HepG2 (cell line): Measurements from ENCODE around the gene SETD5. TPM values are rescaled to one million over a fixed set of nuclear protein-coding genes. Genes with fewer than 3 reads are reported as not detected.

Experiments used
- ATAD3A ChIP-seq: sonication (generic); formaldehyde crosslinking; IDR thresholded peaks from 2 replicates; pipeline ENCODE4 v1.4.0; 2020; ENCODE audit warnings: missing genetic modification reagents
- ATF4 ChIP-seq, 2 experiments: fragments of 450-650 bp in 1 of 2; sonication (generic) in 1 of 2; formaldehyde crosslinking; IDR thresholded peaks; 2 replicates each; pipeline versions ENCODE4 v1.5.0 to v1.8.0; 2020 to 2022; ENCODE audit warnings: mild to moderate bottlenecking in 1 of 2, missing genetic modification reagents in 1 of 2
- BORCS8-MEF2B ChIP-seq: sonication (generic); formaldehyde crosslinking; IDR thresholded peaks from 2 replicates; pipeline ENCODE4 v1.8.0; 2022; ENCODE audit warnings: mild to moderate bottlenecking, missing genetic modification reagents
- CREB3 ChIP-seq: sonication (generic); formaldehyde crosslinking; IDR thresholded peaks from 2 replicates; pipeline ENCODE4 v1.5.0; 2020; ENCODE audit warnings: missing genetic modification reagents
- GPN1 ChIP-seq: sonication (generic); formaldehyde crosslinking; IDR thresholded peaks from 2 replicates; pipeline ENCODE4 v1.5.1; 2020; ENCODE audit warnings: missing genetic modification reagents, borderline replicate concordance
- KDM3A ChIP-seq: IDR thresholded peaks from 2 replicates; pipeline ENCODE4 v1.6.1; 2018; ENCODE audit warnings: low read depth, missing compliant biosample characterization
- NR2C2 ChIP-seq: sonication (generic); formaldehyde crosslinking; IDR thresholded peaks from 2 replicates; pipeline ENCODE4 v1.4.0; 2020; ENCODE audit warnings: missing genetic modification reagents, mild to moderate bottlenecking, moderate library complexity, borderline replicate concordance
- PHF21A ChIP-seq: sonication (generic); formaldehyde crosslinking; IDR thresholded peaks from 2 replicates; pipeline ENCODE4 v1.5.0; 2020; ENCODE audit warnings: mild to moderate bottlenecking, missing genetic modification reagents
- RBM22 ChIP-seq: fragments of 200-400 bp; formaldehyde crosslinking; optimal IDR thresholded peaks from 2 replicates; pipeline ENCODE3; 2017; ENCODE audit warnings: mild to moderate bottlenecking, low read length, moderate library complexity
- TSC22D2 ChIP-seq: sonication (generic); formaldehyde crosslinking; IDR thresholded peaks from 2 replicates; pipeline ENCODE4 v1.5.1; 2020; ENCODE audit warnings: missing genetic modification reagents, mild to moderate bottlenecking, borderline replicate concordance
- XBP1 ChIP-seq: sonication (generic); formaldehyde crosslinking; IDR thresholded peaks from 2 replicates; pipeline ENCODE4 v1.5.0; 2020; ENCODE audit warnings: missing genetic modification reagents
- ZBTB20 ChIP-seq: sonication (generic); formaldehyde crosslinking; IDR thresholded peaks from 2 replicates; pipeline ENCODE4 v1.8.1; 2023; ENCODE audit warnings: missing genetic modification reagents, low read depth, mild to moderate bottlenecking, borderline replicate concordance
- ZBTB39 ChIP-seq: sonication (generic); formaldehyde crosslinking; IDR thresholded peaks from 2 replicates; pipeline ENCODE4 v1.5.0; 2020; ENCODE audit warnings: missing genetic modification reagents
- ZMAT3 ChIP-seq: sonication (generic); formaldehyde crosslinking; conservative IDR thresholded peaks from 2 replicates; pipeline ENCODE4 v1.7.0; 2021; ENCODE audit warnings: missing genetic modification reagents
- ZNF17 ChIP-seq: sonication (generic); formaldehyde crosslinking; IDR thresholded peaks from 2 replicates; pipeline ENCODE4 v1.5.0; 2020; ENCODE audit warnings: mild to moderate bottlenecking, missing genetic modification reagents
- ZNF354B ChIP-seq: sonication (generic); formaldehyde crosslinking; IDR thresholded peaks from 2 replicates; pipeline ENCODE4 v1.8.0; 2022; ENCODE audit warnings: mild to moderate bottlenecking, missing genetic modification reagents
- ZNF703 ChIP-seq: sonication (generic); formaldehyde crosslinking; IDR thresholded peaks from 2 replicates; pipeline ENCODE4 v1.5.1; 2020; ENCODE audit warnings: missing genetic modification reagents, mild to moderate bottlenecking, moderate library complexity, borderline replicate concordance
- ZSCAN25 ChIP-seq: sonication (generic); formaldehyde crosslinking; IDR thresholded peaks from 2 replicates; pipeline ENCODE4 v1.8.0; 2022; ENCODE audit warnings: mild to moderate bottlenecking, missing genetic modification reagents
- ZSCAN9 ChIP-seq: IDR thresholded peaks from 2 replicates; pipeline ENCODE4 v1.6.1; 2016; ENCODE audit warnings: borderline replicate concordance
- polyA plus RNA-seq, 8 experiments: library from polyadenylated mRNA; depleted of rRNA in 3 of 8; stranded (reverse) in 7 of 8; unstranded in 1 of 8; fragments of >200 nt; fragmentation: Illumina TruSeq in 4 of 8; extraction: Trizol in 4 of 8; gene quantifications; 2 replicates each; pipeline versions ENCODE4 v1.2.1 to v1.2.3, GENCODE V29; 2011 to 2016; ENCODE audit warnings: low read depth in 4 of 8, missing spikeins in 1 of 8, mixed read lengths in 1 of 8; ENCODE audit not compliant: insufficient read depth in 1 of 8
- total RNA-seq, 5 experiments: library from RNA; depleted of rRNA; stranded (reverse); fragments of >200 nt; fragmentation: Illumina TruSeq; extraction: Trizol; gene quantifications; 2 replicates each; pipeline ENCODE4 v1.2.3, GENCODE V29; 2016; ENCODE audit warnings: low read depth in 1 of 5
- TF ChIP-seq, protein P1 (sequence below): sonication (generic); formaldehyde crosslinking; IDR thresholded peaks from 2 replicates; pipeline ENCODE4 v1.5.1; 2020; ENCODE audit warnings: mild to moderate bottlenecking, missing genetic modification reagents, moderate library complexity

Gene SETD5
- total and polyA plus RNA-seq, 2 of the 13 experiments (the other 11 are each of a cell fraction or from before 2014, with no cell fraction given), result 46.8 to 95.8 TPM

DNA sequence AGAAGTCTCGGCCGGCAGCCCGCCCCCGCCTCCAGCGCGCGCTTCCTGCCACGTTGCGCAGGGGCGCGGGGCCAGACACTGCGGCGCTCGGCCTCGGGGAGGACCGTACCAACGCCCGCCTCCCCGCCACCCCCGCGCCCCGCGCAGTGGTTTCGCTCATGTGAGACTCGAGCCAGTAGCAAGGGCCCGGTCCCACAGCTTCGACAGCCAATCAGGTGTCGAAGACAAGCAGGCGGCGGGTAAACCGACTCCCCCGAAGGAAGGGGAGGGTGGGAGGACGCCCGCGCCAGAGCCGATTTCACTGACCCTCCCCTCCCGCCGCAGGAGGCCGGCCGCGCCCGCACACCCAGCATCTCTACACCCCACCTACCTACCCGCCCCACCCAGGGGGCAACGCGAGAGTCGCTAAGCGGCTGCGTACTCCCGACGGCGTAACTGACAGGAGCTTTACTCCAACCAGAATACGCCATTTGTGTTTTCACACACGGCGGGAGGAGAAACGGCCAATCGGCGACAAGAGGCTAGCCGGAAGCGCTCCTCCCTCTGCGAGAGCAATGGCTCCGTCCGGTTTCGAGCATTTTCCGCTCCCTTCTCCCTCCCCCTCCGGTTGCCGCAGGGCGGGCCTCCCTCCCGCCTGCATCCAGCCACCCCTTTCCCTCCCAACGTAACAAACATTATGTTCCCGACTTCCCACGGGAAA lies 633 bp upstream of the SETD5 start (continued):
- TF ChIP-seq XBP1 (CRISPR knock-in tag), result no peak
- no peak for TF ChIP-seq ZNF17 (CRISPR knock-in tag)
- TF ChIP-seq, protein P1, sequence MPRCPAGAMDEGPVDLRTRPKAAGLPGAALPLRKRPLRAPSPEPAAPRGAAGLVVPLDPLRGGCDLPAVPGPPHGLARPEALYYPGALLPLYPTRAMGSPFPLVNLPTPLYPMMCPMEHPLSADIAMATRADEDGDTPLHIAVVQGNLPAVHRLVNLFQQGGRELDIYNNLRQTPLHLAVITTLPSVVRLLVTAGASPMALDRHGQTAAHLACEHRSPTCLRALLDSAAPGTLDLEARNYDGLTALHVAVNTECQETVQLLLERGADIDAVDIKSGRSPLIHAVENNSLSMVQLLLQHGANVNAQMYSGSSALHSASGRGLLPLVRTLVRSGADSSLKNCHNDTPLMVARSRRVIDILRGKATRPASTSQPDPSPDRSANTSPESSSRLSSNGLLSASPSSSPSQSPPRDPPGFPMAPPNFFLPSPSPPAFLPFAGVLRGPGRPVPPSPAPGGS, result peak; percentile 86
- TF ChIP-seq ZBTB39, result no peak
- TF ChIP-seq NR2C2 (CRISPR knock-in tag), result peak; percentile 55; the same call in 1 of the 2 replicates
- peak; percentile 75 for TF ChIP-seq ZSCAN25 (CRISPR knock-in tag)
- TF ChIP-seq ATF4 (CRISPR knock-in tag; IDR thresholded peaks at IDR 0.05), result peak in 1 of 2 experiments; percentile 36; a peak in 2 of 4 replicates
- peak; percentile 55 for TF ChIP-seq RBM22
- TF ChIP-seq ZNF354B, result 0 out of 2 replicates have a peak, but pooled peaks have one; percentile 26
- TF ChIP-seq CREB3 (CRISPR knock-in tag), result 0 out of 2 replicates have a peak, but pooled peaks have one; percentile 58
- TF ChIP-seq ZBTB20 (CRISPR knock-in tag), result no peak; the same call in 1 of the 2 replicates
- no peak for TF ChIP-seq GPN1 (CRISPR knock-in tag)
- peak; percentile 97 for TF ChIP-seq ZMAT3
- TF ChIP-seq KDM3A (CRISPR knock-in tag), result no peak; the same call in 1 of the 2 replicates
- TF ChIP-seq ZNF703 (CRISPR knock-in tag), result peak; percentile 48; the same call in 1 of the 2 replicates
- no peak; the same call in 1 of the 2 replicates for TF ChIP-seq ZSCAN9 (CRISPR knock-in tag)
- no peak for TF ChIP-seq ATAD3A
- TF ChIP-seq BORCS8-MEF2B (CRISPR knock-in tag), result peak; percentile 63; the same call in 1 of the 2 replicates
- 0 out of 2 replicates have a peak, but pooled peaks have one; percentile 12 for TF ChIP-seq TSC22D2 (CRISPR knock-in tag)
- peak; percentile 37 for TF ChIP-seq PHF21A (CRISPR knock-in tag)
